BJ (cell line): ENCODE results near the gene RAB7B. TPM values are rescaled to one million over a fixed set of nuclear protein-coding genes. Genes with fewer than 3 reads are reported as not detected.

Experiments used
- CTCF ChIA-PET: fragments of 350-600 bp; formaldehyde crosslinking; extraction: SDS; loops from one replicate; lab custom pipeline; 2021; ENCODE audit warnings: antibody characterized with exemption, inconsistent platforms; lab: Yijun Ruan, JAX
- POLR2A ChIA-PET: fragments of 300-600 bp; sonication (Branson Sonifier 250); formaldehyde crosslinking; extraction: SDS; loops from one replicate; lab custom pipeline; 2021; ENCODE audit warnings: antibody characterized with exemption; lab: Charles Lee
- DNase-seq: peaks from one replicate; pipeline ENCODE4 v3.0.0-alpha.2; 2011; ENCODE audit warnings: low read depth
- H3K27me3 ChIP-seq: 2 replicates; pipeline ENCODE4 v1.6.0; 2011; ENCODE audit warnings: low read length; ENCODE audit not compliant: control insufficient read depth, insufficient read depth
- H3K36me3 ChIP-seq: 2 replicates; pipeline ENCODE4 v1.5.1; 2011; ENCODE audit warnings: low read length; ENCODE audit not compliant: control insufficient read depth, insufficient read depth
- H3K4me3 ChIP-seq: 2 replicates; pipeline ENCODE4 v1.5.1; 2011; ENCODE audit warnings: low read depth, mild to moderate bottlenecking, control low read depth, low read length
- CTCF ChIP-seq: IDR thresholded peaks from 2 replicates; pipeline ENCODE4 v1.5.1; 2011; ENCODE audit warnings: low read depth, mild to moderate bottlenecking, control low read depth, inconsistent platforms, low read length, moderate library complexity; ENCODE audit not compliant: insufficient read depth
- polyA plus RNA-seq: library from polyadenylated mRNA; depleted of rRNA; stranded (reverse); fragments of >200 nt; gene quantifications from 2 replicates; pipeline ENCODE4 v1.2.3, GENCODE V29; 2011

RAB7B gene
- polyA plus RNA-seq, 1 experiment: 11.3 TPM

GRCh38 chr1:205988585-205988995 is 14.6 kb downstream of the RAB7B start:
- CTCF ChIA-PET: interaction anchor here (4.1 to 12.7 kb wide), 2 partner anchors 11 to 117 kb away, joined by 39 to 329 read pairs; no protein-coding TSS in a partner anchor
- no peak for DNase-seq
- Histone ChIP-seq H3K27me3 (no peaks in the 10 kb centered on the region), H3K36me3 (peaks cover 2% of the 10 kb centered on the region; the same call in 1 of the 2 replicates), H3K4me3 (no peak overlapping the region)
- POLR2A ChIA-PET: no interaction called here
- no peak for TF ChIP-seq CTCF

GRCh38 chr1:205986861-205987260 is 16.3 kb downstream of the RAB7B start:
- Histone ChIP-seq H3K36me3 (peaks cover 2% of the 10 kb centered on the region; the same call in 1 of the 2 replicates), H3K4me3 (no peak overlapping the region), H3K27me3 (no peaks in the 10 kb centered on the region)
- TF ChIP-seq CTCF: no peak
- CTCF ChIA-PET: interaction anchor here (0.6 to 12.7 kb wide), 7 partner anchors 9 to 195 kb away, joined by 3 to 329 read pairs (median 15); no protein-coding TSS in a partner anchor
- DNase-seq: no peak
- POLR2A ChIA-PET: interaction anchor here (1.1 kb wide), 1 partner anchor 120 kb away, joined by 4 read pairs; no protein-coding TSS in a partner anchor

GRCh38 chr1:205986292-205986691 is 16.9 kb downstream of the RAB7B start:
- ChIA-PET CTCF (interaction anchor here (0.6 to 12.7 kb wide), 9 partner anchors 9 to 327 kb away, joined by 3 to 514 read pairs (median 15); no protein-coding TSS in a partner anchor), POLR2A (interaction anchor here (0.6 to 1.1 kb wide), 2 partner anchors 116 to 121 kb away, joined by 3 to 4 read pairs; no protein-coding TSS in a partner anchor)
- no peak for TF ChIP-seq CTCF
- H3K27me3 ChIP-seq: no peaks in the 10 kb centered on the region
- DNase-seq: no peak
- H3K4me3 ChIP-seq: no peak overlapping the region
- H3K36me3 ChIP-seq: peaks cover 2% of the 10 kb centered on the region; the same call in 1 of the 2 replicates

GRCh38 chr1:205985330-205986005 is 17.7 kb downstream of the RAB7B start:
- no peak for DNase-seq
- ChIA-PET CTCF (interaction anchor here (0.6 to 12.7 kb wide), 11 partner anchors 8 to 328 kb away, joined by 3 to 514 read pairs (median 4); no protein-coding TSS in a partner anchor), POLR2A (interaction anchor here (1.1 kb wide), 1 partner anchor 122 kb away, joined by 4 read pairs; no protein-coding TSS in a partner anchor)
- H3K36me3 ChIP-seq: peaks cover 2% of the 10 kb centered on the region; the same call in 1 of the 2 replicates
- H3K4me3 ChIP-seq: no peak overlapping the region
- TF ChIP-seq CTCF: no peak
- H3K27me3 ChIP-seq: no peaks in the 10 kb centered on the region

- TF ChIP-seq CTCF: peak; percentile 91
- ChIA-PET CTCF (interaction anchor here (0.6 to 12.7 kb wide), 26 partner anchors 9 to 996 kb away, joined by 3 to 514 read pairs (median 5); partner anchors contain the start of gene AVPR1B), POLR2A (no interaction called here)
- DNase-seq: no peak
- Histone ChIP-seq H3K27me3 (no peaks in the 10 kb centered on the region), H3K36me3 (no peaks in the 10 kb centered on the region), H3K4me3 (no peak overlapping the region)
Measured at GRCh38 chr1:205983925-205984725, 19.1 kb downstream of the RAB7B start.
